Fibroblast of peridontal ligament (primary cell): ENCODE measurements around the gene GJD2.

Experiments used
- DNase-seq: peaks from one replicate; pipeline ENCODE4 v3.0.0-alpha.2; 2010; ENCODE audit errors: extremely low read depth

GJD2 gene

DNA sequence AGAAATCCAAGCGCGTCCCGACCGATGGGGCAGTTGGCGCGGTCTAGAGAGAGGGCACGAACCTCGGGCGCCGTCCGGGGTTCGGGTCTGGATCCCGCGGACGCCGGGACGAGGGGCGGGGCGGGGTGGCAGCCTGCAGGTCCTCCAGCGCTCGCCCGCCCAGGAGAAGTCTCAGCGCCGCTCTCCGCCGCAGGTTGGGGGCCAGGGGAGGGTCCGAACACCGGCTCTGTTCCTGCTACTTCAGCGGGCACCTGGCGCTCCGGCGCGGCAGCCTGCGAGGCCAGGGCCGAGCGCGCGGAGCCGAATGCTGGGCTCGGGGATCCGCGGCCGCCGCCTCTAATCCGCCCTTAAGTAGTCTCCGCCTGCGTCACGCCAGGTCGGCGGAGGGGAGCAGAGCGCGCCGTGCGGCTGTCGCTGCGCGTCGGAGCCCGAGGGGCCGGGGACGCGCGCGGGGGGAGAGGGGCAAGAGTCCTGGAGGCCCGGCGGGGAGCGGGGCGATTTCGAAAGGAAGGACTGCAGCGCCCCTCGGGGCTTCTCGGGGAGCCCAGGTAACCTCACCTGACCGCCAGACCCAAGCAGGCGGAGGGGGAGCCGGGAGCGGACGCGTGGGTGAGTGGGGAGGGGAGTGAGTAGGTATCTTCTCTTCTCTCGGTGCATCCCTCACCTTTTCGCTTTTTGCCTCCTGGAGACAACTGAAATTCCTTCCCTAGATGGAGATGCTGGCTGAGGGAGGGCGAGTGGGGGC is at the start of gene GJD2:
GJD2 (minus strand) TSS at position 325 of the 745 bp plus-strand sequence. CDS start 510 bp downstream, outside the sequence.
- no peak for DNase-seq

DNA sequence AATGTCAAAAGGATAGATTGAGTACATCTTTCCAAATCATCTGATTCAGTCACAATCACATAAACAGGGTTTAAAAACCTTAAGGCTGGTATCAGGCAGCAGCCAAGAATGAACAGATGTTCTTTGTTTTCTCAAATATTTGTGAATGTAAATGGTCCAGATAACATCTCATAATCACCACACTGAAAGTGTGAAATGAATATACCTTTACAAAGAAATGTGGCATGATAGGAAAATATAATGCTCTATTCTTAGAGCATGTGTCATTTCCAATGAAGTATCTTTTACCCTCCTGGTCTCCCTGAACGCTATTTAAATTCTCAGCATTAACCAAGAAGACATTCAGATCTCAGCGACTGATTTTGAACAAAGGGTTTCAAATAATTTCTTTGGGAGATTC is 49.3 kb upstream of the GJD2 start:
- peak; percentile 31 for DNase-seq

DNA sequence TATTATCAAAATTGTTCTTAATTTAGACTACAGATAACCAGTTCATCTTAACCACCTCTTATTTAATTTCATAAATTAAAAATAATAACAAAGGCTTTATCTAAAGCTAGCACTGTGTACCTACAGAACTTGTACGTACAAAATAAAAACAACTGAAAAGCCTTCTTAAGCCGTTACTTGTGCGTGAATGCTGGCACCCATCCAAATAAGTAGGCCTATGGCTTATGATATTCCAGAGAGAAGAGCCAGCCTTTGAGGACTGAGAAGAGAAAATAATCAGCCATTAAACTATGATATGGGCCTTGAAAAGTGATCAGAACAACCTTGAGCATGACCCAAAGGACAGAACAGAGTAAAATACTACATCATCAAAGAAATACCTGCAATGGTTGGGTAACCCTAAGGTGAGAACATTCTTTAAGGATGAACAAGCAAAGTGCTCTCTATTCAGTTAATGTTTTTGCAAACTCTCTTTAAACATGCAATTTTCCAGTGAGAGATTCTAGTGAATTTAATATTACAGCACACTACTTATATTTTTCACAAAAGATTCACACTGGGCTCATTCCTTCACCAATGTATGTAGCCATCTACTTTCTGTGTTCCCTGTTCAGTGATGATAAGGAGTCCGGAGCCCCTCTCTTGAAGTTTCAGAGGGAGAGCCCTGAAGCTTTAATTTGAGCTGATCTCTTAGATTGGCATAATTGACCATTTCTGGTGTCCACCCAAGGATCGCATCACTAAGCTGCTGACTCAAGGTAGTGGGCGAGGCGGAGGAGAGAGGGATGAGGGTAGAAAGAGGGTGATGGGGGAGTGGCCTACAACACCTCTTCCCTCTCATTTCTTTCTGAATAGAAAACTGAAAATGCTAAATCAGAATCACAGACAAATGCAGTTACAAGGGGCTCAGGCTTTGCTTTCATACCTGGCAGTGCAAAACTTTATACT is 48.3 kb upstream of the GJD2 start:
- no peak for DNase-seq

DNA sequence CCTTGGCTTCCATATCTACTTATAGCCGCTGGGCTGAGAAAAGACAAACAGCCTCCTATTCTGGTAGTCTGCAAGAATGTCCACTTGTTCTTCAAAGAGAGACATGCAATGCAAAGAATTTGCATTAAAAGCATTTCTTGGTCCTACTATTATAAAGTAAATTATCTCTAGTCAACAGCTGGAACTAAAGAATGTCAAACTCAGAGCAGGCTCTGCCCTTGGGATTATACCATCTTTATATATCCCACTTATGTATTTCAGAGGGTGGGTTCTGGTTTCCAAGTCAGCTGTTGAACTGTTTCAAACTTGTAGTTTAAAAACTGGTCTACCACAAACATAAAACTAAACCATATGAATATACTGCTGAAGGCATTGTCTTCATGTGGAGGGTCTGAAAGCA is 47.6 kb upstream of the GJD2 start:
- DNase-seq, result no peak

DNA sequence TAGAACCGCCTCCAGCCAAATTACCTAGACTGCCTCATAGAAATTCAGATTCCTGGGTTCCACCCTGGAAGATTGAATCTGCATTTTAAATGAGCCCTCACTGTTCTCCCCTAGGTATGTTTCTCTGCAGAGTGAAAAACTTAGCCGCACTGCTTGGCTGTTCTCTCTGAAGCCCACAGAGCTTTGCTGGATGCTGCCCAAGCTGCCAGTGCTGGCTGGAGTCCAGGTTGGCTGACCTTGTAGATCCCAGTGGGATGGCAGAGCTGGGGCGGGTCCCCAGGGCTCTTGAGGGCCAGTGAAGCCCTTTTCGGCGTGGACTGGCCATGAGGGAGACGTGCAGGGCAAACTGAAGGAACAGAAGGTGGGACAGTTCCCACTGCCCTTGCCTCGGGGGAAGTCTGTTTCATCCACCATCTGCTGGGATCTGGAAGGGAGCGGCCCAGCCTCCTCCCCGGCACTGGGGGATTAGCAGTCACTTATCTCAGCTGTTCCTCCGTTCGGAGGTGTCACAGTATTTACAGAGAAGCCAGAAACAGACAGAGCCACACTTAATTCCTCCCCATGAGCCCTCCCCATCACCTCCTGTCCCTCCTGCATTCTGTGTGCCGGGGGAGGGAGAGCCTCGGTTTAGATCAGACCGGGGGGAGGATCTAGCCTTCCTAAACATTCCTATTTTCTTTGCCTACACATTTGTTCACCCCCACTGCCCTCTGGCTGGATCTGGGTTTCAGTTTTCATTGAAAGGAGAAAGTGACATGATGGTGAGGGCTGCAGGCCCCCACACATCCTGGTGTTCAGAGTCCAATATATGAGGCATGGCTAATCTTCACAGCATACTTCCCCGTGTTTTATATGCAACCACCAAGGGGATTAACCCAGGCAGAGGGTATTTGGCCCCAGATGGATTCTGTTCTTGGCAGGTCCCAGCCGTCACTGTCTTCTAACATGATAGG is 44.6 kb upstream of the GJD2 start:
- no peak for DNase-seq

DNA sequence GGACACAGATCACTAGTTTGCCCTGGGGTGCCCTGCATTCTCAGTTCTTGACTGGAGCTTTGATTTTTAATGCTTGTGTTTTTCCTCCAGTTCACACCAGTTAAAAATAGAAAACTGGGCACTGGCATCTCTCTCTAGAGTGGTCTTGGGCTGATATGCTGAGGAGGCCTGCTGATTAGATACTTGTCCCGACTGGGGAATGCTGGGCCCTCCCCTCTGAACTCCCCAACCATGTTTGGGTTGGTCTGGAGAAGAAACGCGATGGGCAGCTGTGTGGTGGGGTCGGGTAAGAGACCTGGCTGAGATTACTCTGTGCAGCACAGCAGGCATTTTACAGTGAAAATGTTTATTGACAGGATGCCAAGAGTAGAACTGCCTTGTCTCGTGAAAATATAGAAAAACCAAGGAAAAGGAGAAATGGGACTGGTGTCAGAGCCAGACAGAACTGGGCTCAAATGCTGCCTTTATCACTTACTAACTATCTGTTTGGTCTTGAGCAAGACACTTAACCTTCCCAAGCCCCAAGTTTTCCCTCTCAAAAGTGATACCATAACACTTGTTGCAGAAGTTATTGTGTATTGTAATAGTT is 42.1 kb upstream of the GJD2 start:
- no peak for DNase-seq

DNA sequence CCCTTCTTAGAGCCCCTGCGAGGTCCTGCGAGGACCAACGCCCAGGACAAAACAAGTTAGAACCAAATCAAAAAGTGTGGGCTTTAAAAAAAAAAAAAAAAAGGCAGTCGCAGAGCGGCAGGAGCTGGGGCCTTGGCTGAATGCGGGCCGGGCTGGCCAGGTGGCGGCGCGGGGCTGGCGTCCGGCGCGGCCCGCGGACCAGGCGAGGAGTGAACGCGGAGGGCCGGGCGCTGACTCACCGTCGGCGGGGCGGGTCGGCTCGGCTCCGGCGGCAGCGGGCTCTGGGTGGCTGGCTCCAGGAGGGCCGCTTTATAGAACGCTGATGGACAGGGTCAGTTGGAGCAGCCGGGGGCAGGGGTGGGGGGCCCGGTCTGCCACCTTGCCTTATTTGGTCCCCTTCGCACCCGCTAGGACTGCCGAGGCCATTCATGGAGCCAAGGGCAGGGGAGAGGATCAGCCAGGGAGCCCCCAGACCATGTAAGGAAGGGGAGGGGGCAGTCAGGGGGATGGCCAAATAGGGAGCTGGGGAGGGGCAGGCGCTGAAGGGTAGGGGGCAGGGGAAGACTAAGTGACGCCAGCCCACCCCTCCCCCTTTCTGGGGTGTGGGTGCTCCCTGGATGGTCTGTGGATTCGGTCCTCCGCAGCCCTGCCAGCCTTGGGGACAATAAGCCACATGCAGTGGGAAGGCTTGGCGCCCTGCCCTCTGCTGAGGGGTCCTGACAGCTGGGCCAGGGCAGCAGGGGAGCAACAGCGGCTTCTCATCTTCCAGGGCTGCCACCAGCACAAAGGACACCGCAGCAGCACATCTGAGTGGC is 40.7 kb upstream of the GJD2 start, which contains the start of gene ACTC1:
ACTC1 (minus strand) TSS at position 283 of the 815 bp plus-strand sequence. CDS start 741 bp downstream, outside the sequence.
- DNase-seq, result no peak

DNA sequence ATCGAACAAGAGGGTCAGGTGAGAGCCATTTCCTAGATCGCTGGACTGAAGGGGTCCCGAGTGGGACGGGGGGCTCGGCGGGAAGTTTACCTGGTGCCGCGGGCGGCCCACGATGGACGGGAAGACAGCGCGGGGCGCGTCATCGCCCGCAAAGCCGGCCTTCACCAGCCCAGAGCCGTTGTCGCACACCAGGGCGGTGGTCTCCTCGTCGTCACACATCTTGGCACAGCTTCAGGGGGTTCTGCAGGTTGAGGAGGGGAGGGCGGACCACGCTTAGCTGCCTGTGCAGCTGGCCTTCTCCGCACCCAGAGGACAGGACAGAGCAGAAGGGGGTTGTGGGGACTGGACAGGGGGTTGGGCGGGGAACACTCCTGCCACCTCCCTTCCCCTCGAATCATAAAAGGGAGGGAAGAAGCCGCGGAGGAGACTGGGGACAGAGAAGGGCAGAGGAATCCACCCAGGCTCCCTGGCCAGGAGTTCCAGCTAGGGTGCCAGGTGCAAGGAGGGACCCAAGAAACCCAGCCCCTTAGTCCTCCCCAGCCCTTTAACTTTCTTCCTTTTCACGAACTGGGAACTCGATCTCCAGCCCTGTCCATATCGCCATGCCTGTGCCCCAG is 39.9 kb upstream of the GJD2 start:
- no peak for DNase-seq

DNA sequence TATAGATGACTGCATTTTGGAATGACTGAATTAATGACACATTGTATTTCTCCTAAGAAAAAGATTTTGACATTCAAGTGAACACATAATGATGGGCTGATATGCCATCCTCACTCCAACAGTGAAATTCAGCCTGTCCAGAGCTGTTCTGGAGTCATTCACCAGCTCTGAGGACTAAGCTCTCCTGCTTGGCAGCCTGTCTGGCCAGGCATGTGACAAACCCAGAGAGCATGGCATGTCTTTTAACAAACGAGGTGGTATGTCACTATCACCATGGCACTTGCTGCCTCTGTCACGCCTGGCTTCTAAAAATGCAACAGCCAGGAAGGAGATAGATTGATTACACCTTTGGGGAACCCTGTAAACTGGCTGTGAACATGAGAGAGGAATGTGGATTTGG is 39.1 kb upstream of the GJD2 start:
- DNase-seq, result no peak

DNA sequence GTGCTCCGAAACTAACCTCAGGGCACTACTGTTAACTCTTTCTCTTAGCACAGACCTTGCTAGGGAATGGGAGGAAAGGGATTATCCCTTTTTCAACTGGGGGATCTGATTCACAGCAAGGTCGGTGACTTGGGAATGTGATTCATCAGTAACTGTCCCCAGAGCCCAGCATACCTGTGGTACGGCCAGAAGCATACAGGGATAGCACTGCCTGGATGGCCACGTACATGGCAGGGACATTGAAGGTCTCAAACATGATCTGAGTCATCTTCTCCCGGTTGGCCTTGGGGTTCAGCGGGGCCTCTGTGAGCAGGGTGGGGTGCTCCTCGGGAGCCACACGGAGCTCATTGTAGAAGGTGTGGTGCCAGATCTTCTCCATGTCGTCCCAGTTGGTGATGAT is 38.3 kb upstream of the GJD2 start:
- no peak for DNase-seq

DNA sequence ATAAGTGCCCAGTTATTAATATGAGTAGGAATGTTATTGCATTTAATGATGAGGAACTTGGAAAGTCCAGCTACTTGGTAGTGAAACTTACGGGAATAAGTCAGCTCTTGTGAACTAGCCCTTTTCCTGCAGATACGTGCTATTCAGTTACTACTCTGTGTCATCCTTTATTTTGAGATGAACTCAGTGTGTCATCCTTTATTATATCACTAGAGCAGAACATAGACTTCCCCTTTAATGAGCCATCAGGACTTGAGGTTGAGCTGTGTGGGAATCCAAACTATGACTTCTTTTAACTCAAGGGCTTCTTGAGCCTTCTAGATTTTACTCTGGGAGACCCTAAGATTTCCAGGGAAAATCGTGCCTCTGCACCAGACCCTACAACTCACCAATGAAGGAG is 36.9 kb upstream of the GJD2 start:
- DNase-seq, result no peak

DNA sequence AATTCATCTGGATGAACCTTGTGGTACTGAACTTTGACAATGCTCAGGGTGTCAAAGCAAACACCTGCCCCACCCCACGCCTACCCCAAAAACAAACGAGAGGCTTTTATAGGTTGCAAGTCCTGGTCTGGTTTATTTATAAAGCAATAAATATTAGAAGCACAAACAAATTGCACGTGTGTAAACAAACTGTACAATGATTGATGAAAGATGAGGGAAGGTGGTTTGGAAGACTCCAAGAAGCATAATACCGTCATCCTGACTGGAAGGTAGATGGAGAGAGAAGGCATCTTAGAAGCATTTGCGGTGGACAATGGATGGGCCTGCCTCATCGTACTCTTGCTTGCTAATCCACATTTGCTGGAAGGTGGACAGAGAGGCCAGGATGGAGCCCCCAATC is 35.3 kb upstream of the GJD2 start:
- no peak for DNase-seq

DNA sequence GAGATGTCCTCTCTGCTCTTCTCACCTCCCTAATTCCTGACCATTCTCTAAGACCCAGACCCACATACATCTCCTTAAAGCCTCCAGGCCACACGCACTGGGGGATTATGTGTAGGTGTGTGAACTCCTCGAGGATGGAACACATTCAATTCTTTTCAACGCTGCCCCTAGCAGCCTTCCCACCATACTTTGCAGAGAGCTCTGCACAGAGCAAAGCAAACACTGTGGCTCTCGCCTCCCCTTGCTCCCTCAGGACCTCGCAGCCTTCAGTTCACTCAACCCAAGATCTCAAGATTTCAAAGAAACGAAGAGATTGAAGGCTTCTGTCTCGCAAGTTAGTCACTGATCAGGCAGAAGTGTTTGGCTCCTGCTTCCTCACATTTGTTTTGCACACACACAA is 34.5 kb upstream of the GJD2 start:
- no peak for DNase-seq

DNA sequence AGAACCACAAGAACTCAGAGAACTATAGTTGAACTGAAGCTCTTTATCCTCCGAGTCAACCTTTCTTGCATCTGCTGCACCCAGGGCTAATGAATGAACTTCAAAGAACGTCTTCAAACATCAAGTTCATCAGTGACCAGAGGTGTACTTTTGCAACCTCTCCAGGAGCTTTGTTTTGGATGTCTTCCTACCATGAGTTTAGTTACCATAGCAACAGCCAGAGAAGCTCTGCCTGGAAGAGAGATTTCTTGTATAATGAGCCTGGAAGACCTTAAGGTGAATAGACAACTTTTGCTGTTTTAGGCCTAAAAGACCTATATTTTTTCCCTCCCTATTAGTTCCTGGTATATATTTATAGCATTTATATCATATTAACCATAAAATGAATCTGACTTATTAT is 31.4 kb upstream of the GJD2 start:
- DNase-seq, result no peak

DNA sequence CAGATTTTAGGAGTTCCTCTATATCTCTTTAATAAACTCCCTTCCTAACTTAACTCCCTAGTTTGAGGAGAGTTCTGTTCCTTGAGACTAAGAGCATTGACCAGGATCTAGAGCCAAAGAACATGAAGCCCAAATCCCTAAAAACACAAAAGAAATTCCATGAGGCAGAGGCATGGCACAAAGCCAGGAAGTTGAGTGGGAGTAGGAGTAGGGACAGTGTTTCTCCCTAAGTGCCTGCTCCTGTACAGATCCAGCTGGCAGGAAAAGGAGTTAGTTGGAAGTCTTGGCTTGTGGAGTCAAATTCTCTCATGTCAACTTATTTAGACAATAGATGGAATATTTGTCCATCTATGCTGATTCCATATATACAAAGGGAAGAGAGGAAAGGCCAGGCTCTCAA is 29.2 kb upstream of the GJD2 start:
- DNase-seq, result no peak

DNA sequence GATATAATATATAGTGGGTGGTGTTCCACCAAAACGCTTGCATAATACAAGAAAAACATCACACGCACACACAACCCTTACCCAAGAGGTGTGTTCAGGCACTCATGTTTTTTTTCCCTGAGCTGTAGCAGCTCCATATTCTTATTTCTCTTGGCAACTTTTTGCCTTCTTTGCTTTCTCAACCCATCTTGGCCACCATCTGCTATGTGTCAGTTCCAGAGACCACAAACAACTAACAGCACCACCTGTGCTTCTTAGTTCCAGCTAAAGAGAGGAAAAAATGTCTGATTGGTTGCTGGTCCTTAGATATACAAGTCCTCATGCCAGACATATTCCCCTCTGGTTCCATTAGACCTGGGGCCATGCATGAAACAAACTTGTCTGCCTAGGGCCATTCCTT is 28.6 kb upstream of the GJD2 start:
- DNase-seq, result no peak

DNA sequence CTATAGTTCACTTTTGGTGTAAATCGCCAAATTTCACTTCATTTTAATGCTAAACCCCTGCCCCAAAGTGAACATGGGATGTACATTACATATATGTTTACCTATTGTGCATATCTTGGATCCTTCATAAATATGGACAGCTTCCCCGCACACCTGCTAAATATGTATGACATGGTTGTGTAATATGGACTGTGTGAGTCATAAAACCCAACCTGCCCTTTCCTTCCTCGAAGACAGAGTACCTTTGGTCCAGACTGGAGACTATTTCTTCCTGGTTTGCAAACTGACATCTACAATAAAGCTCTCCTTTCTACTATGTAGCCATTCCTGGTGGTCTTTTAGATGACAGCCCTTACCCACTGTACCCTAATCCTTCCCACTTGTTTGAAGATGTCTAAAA is 28.1 kb upstream of the GJD2 start:
- no peak for DNase-seq

DNA sequence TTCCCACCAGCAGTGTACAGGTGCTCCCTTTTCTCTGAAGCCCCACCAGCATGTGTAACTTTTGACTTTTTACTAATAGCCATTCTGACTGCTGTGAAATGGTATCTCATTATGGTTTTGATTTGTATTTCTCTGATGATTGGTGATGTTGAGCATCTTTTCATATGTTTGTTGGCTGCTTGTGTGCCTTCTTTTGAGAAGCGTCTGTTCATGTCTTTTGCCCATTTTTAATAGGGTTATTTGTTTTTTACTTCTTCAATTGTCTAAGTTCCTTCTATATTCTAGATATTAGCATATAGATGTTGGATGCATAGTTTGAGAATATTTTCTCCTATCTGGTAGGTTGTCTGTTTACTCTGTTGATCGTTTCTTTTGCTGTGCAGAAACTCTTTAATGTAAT is 25.9 kb upstream of the GJD2 start:
- DNase-seq, result no peak

DNA sequence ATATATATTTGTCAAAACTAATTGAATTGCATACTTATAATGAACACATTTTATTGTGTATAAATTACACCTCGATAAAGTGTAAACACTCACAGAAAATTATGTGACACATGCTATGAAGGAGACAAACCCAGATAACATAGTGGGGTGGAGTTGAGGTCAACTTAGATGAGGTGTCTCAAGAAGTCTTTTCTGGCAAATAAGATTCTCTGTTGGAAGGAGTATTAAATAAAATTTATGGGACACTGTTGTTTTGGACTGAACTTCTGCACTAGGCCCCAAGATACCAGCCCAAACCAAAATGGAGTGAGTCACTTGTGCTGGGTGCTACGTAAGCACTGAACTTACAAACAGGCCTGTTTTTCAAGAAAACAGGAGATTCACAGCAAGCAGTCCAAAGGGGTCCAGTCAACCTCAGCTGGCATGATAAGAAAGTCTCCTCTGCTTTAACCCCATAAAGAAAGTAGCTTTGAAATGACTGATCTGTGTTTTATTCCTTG is 21.9 kb upstream of the GJD2 start:
- no peak for DNase-seq

DNA sequence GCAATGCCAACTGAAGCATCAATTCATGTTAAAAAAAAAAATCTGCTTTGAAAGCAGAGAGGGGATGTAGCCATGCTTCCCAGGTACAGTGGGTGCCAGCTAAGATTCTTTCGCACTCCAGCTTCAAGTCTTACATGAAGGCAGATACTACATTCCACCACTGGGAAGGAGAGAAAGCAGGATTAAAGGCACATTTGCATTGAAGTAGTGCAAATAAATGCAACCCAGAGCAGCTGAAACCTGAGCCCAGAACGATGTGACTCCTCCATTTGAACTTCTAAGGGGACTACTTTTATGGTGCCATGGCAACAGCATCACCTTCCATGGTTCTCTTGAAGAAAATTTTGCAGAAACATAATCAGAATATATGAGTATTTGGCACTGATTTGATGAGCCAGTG is 19.1 kb upstream of the GJD2 start:
- DNase-seq, result no peak
